AG09319 (cell line): ENCODE results near the gene ENOX1.

Experiments
- DNase-seq: peaks from one replicate; pipeline ENCODE4 v3.0.0-alpha.2; 2010; ENCODE audit warnings: low read depth; ENCODE audit errors: extremely low read depth
- CTCF ChIP-seq: IDR thresholded peaks from 2 replicates; pipeline ENCODE4 v1.5.1; 2011; ENCODE audit warnings: low read depth, mild to moderate bottlenecking, inconsistent platforms, low read length, moderate library complexity

Gene ENOX1

GRCh38 chr13:43516401-43516833 lies 270.4 kb downstream of the ENOX1 start:
- TF ChIP-seq CTCF, result peak; percentile 1
- peak; percentile 67 for DNase-seq

GRCh38 chr13:43515531-43515930 lies 271.2 kb downstream of the ENOX1 start:
- no peak for TF ChIP-seq CTCF
- DNase-seq, result no peak

GRCh38 chr13:43514311-43514710 lies 272.5 kb downstream of the ENOX1 start:
- DNase-seq, result no peak
- TF ChIP-seq CTCF, result no peak

- no peak for TF ChIP-seq CTCF
Measured at GRCh38 chr13:43512221-43512620, 274.6 kb downstream of the ENOX1 start.

GRCh38 chr13:43510956-43511901 lies 275.5 kb downstream of the ENOX1 start:
- DNase-seq, result no peak

More at GRCh38 chr13:43512221-43512620, 274.6 kb downstream of the ENOX1 start:
- DNase-seq, result no peak

GRCh38 chr13:43495732-43496131 lies 291.0 kb downstream of the ENOX1 start:
- no peak for TF ChIP-seq CTCF
- no peak for DNase-seq

More at GRCh38 chr13:43510956-43511901, 275.5 kb downstream of the ENOX1 start:
- TF ChIP-seq CTCF, result no peak

GRCh38 chr13:43494206-43494605 lies 292.6 kb downstream of the ENOX1 start:
- DNase-seq, result no peak
- TF ChIP-seq CTCF, result no peak
